H1 (cell line): ENCODE measurements around the gene HOOK1. TPM values are rescaled to one million over a fixed set of nuclear protein-coding genes. Genes with fewer than 3 reads are reported as not detected.

Experiments
- CTCF ChIA-PET: fragments of 300-600 bp; sonication (Branson Sonifier 250); formaldehyde crosslinking; loops from one replicate; lab custom pipeline; 2021; ENCODE audit not compliant: partially characterized antibody; lab: Charles Lee
- POLR2A ChIA-PET: fragments of 300-600 bp; sonication (Branson Sonifier 250); formaldehyde crosslinking; loops from one replicate; lab custom pipeline; 2021; ENCODE audit warnings: inconsistent platforms; ENCODE audit not compliant: partially characterized antibody; lab: Charles Lee
- DNase-seq, 2 experiments: peaks; one replicate each; pipeline versions ENCODE4 v3.0.0 to v3.0.0-alpha.2; 2010 to 2022; ENCODE audit warnings: low spot score in 2 of 2, low read depth in 1 of 2, mixed read lengths in 1 of 2
- FAIRE-seq: peaks from 2 replicates; lab custom pipeline; 2011; peaks lifted over from hg19 to GRCh38; lab: Jason Lieb, UNC
- H2AFZ ChIP-seq: 2 replicates; pipeline ENCODE4 v1.8.1; 2012; ENCODE audit warnings: low read length, inconsistent platforms
- H2AK5ac ChIP-seq: 2 replicates; pipeline ENCODE4 v1.6.1; 2013; ENCODE audit warnings: low read depth, low read length
- H2BK120ac ChIP-seq: replicated peaks from 2 replicates; pipeline ENCODE3; 2013; ENCODE audit warnings: low read depth, low read length, inconsistent platforms
- H2BK12ac ChIP-seq: 2 replicates; pipeline ENCODE4 v1.6.1; 2013; ENCODE audit warnings: low read depth, low read length
- H2BK15ac ChIP-seq: 2 replicates; pipeline ENCODE4 v1.6.1; 2013; ENCODE audit warnings: low read length
- H2BK20ac ChIP-seq: 2 replicates; pipeline ENCODE4 v1.6.1; 2013; ENCODE audit warnings: low read length
- H2BK5ac ChIP-seq: 2 replicates; pipeline ENCODE4 v1.6.1; 2013; ENCODE audit warnings: low read depth, low read length
- H3K14ac ChIP-seq: 2 replicates; pipeline ENCODE4 v1.6.1; 2013; ENCODE audit warnings: inconsistent platforms; ENCODE audit not compliant: insufficient read length
- H3K18ac ChIP-seq: 2 replicates; pipeline ENCODE4 v1.6.1; 2013; ENCODE audit warnings: low read length; ENCODE audit errors: extremely low read depth
- H3K23ac ChIP-seq: 2 replicates; pipeline ENCODE4 v1.6.1; 2013; ENCODE audit warnings: inconsistent platforms; ENCODE audit not compliant: insufficient read length
- H3K23me2 ChIP-seq: 2 replicates; pipeline ENCODE4 v1.6.1; 2013; ENCODE audit warnings: low read depth, low read length
- H3K27ac ChIP-seq: 2 replicates; pipeline ENCODE4 v1.6.1; 2011; ENCODE audit warnings: low read depth, low read length, inconsistent platforms
- H3K27me3 ChIP-seq, 4 experiments: replicated peaks in 1 of 4; 1 replicate in 1 of 4; 2 replicates in 3 of 4; pipeline versions ENCODE4 v1.6.1 to v1.8.1; 2011 to 2013; ENCODE audit warnings: low read length in 3 of 4, mild to moderate bottlenecking in 3 of 4, inconsistent platforms in 2 of 4, mixed read lengths in 2 of 4, moderate library complexity in 1 of 4; ENCODE audit not compliant: control insufficient read depth in 3 of 4, insufficient read depth in 3 of 4; ENCODE audit errors: extremely low read depth in 1 of 4
- H3K36me3 ChIP-seq, 4 experiments: 2 replicates each; pipeline versions ENCODE4 v1.6.1 to v1.8.1; 2011 to 2013; ENCODE audit warnings: mild to moderate bottlenecking in 4 of 4, low read length in 3 of 4, moderate library complexity in 2 of 4, control low read depth in 1 of 4, inconsistent platforms in 1 of 4; ENCODE audit not compliant: insufficient read depth in 4 of 4, control insufficient read depth in 2 of 4
- H3K4ac ChIP-seq: replicated peaks from 2 replicates; pipeline ENCODE3; 2013; ENCODE audit warnings: low read length, low read depth, mixed read lengths, inconsistent platforms; ENCODE audit not compliant: insufficient read length
- H3K4me1 ChIP-seq, 4 experiments: replicated peaks in 1 of 4; 1 replicate in 1 of 4; 2 replicates in 3 of 4; pipeline versions ENCODE4 v1.6.1 to v1.8.1; 2011 to 2013; ENCODE audit warnings: low read length in 3 of 4, inconsistent platforms in 2 of 4, mixed read lengths in 1 of 4; ENCODE audit not compliant: insufficient read depth in 4 of 4, control insufficient read depth in 3 of 4
- H3K4me2 ChIP-seq, 2 experiments: 2 replicates each; pipeline versions ENCODE4 v1.6.1 to v1.8.1; 2011 to 2013; ENCODE audit warnings: low read depth in 2 of 2, low read length in 2 of 2, control low read depth in 1 of 2, inconsistent platforms in 1 of 2, mild to moderate bottlenecking in 1 of 2; ENCODE audit not compliant: insufficient read depth in 1 of 2
- H3K4me3 ChIP-seq, 4 experiments: fragments of 200-600, 300-600 bp in 1 of 4; sonication (generic), shearing (Covaris generic), sonication (Bioruptor Twin) in 1 of 4; 2 replicates each; pipeline versions ENCODE4 v1.5.1 to v1.8.1; 2011 to 2016; ENCODE audit warnings: low read length in 4 of 4, low read depth in 3 of 4, control low read depth in 2 of 4, inconsistent platforms in 2 of 4, mild to moderate bottlenecking in 2 of 4, mixed read lengths in 1 of 4, moderate library complexity in 1 of 4; ENCODE audit not compliant: insufficient read depth in 2 of 4; ENCODE audit errors: extremely low read depth in 1 of 4
- H3K56ac ChIP-seq: replicated peaks from 2 replicates; pipeline ENCODE3; 2013; ENCODE audit warnings: low read depth, mild to moderate bottlenecking, mixed read lengths, low read length, inconsistent platforms; ENCODE audit not compliant: insufficient read length
- H3K79me1 ChIP-seq: 2 replicates; pipeline ENCODE4 v1.6.1; 2013; ENCODE audit warnings: low read depth, low read length, control low read depth
- H3K79me2 ChIP-seq, 2 experiments: 2 replicates each; pipeline versions ENCODE4 v1.6.1 to v1.8.1; 2012 to 2013; ENCODE audit warnings: low read length in 2 of 2, mild to moderate bottlenecking in 2 of 2, inconsistent platforms in 1 of 2; ENCODE audit not compliant: insufficient read depth in 2 of 2, control insufficient read depth in 1 of 2
- H3K9ac ChIP-seq, 4 experiments: replicated peaks in 1 of 4; 1 replicate in 1 of 4; 2 replicates in 3 of 4; pipeline versions ENCODE4 v1.6.1 to v1.8.1; 2011 to 2013; ENCODE audit warnings: low read depth in 3 of 4, low read length in 3 of 4, control low read depth in 2 of 4, mild to moderate bottlenecking in 2 of 4, moderate library complexity in 2 of 4, inconsistent platforms in 1 of 4; ENCODE audit errors: extremely low read depth in 1 of 4
- H3K9me3 ChIP-seq, 2 experiments: 2 replicates each; pipeline versions ENCODE4 v1.6.1 to v1.8.1; 2012 to 2013; ENCODE audit warnings: mild to moderate bottlenecking in 2 of 2, moderate library complexity in 2 of 2, control low read depth in 1 of 2, inconsistent platforms in 1 of 2, low read depth in 1 of 2, low read length in 1 of 2, mixed read lengths in 1 of 2; ENCODE audit not compliant: insufficient read depth in 2 of 2
- H4K20me1 ChIP-seq, 2 experiments: replicated peaks in 1 of 2; 2 replicates each; pipeline versions ENCODE3 to v1.8.1; 2011 to 2013; ENCODE audit warnings: inconsistent platforms in 2 of 2, low read length in 2 of 2, mild to moderate bottlenecking in 1 of 2; ENCODE audit not compliant: insufficient read depth in 2 of 2, control insufficient read depth in 1 of 2
- H4K5ac ChIP-seq: 2 replicates; pipeline ENCODE4 v1.6.1; 2013; ENCODE audit warnings: low read length, low read depth, mixed read lengths, inconsistent platforms; ENCODE audit not compliant: insufficient read length
- H4K8ac ChIP-seq: 2 replicates; pipeline ENCODE4 v1.8.0; 2013; ENCODE audit warnings: mild to moderate bottlenecking, moderate library complexity, low read length, inconsistent platforms; ENCODE audit not compliant: insufficient read depth; ENCODE audit errors: extremely low read depth
- H4K91ac ChIP-seq: replicated peaks from 2 replicates; pipeline ENCODE3; 2013; ENCODE audit warnings: low read length, mixed read lengths, inconsistent platforms; ENCODE audit not compliant: insufficient read length
- ATF2 ChIP-seq: IDR thresholded peaks from 2 replicates; pipeline ENCODE4 v1.6.1; 2012; ENCODE audit warnings: low read length, inconsistent platforms
- BACH1 ChIP-seq: IDR thresholded peaks from 2 replicates; pipeline ENCODE4 v1.6.1; 2012; ENCODE audit warnings: low read length, improper control_type of control experiment
- FOSL1 ChIP-seq: IDR thresholded peaks from 2 replicates; pipeline ENCODE4 v1.6.1; 2011; ENCODE audit warnings: mild to moderate bottlenecking, low read depth, low read length, moderate library complexity; ENCODE audit not compliant: insufficient read depth
- POLR2A ChIP-seq, 2 experiments: IDR thresholded peaks; 1 replicate in 1 of 2; 2 replicates in 1 of 2; pipeline ENCODE4 v1.6.1; 2011; ENCODE audit warnings: low read depth in 2 of 2, low read length in 2 of 2, mild to moderate bottlenecking in 2 of 2; ENCODE audit errors: control extremely low read depth in 1 of 2
- RFX5 ChIP-seq: IDR thresholded peaks from 2 replicates; pipeline ENCODE4 v1.6.1; 2011; ENCODE audit warnings: low read depth, low read length, improper control_type of control experiment, borderline replicate concordance
- RNF2 ChIP-seq: fragments of 200-900, 300-1000 bp; sonication (generic); IDR thresholded peaks from 2 replicates; pipeline ENCODE4 v1.7.1; 2016; ENCODE audit warnings: borderline replicate concordance, low read depth, mild to moderate bottlenecking, antibody characterized with exemption, low read length; ENCODE audit not compliant: poor library complexity, severe bottlenecking; ENCODE audit errors: missing control alignments
- SAP30 ChIP-seq: fragments of 300-600 bp; sonication (generic); IDR thresholded peaks from 2 replicates; pipeline ENCODE4 v1.7.1; 2012; ENCODE audit warnings: low read length, moderate library complexity, mild to moderate bottlenecking, inconsistent platforms; ENCODE audit not compliant: insufficient read depth, insufficient replicate concordance
- SP4 ChIP-seq: IDR thresholded peaks from 2 replicates; pipeline ENCODE4 v1.6.1; 2012; ENCODE audit warnings: low read length, inconsistent platforms
- TBP ChIP-seq: IDR thresholded peaks from 2 replicates; pipeline ENCODE4 v1.6.1; 2011; ENCODE audit warnings: low read depth, low read length, improper control_type of control experiment
- USF2 ChIP-seq: IDR thresholded peaks from 2 replicates; pipeline ENCODE4 v1.6.1; 2011; ENCODE audit warnings: low read length, improper control_type of control experiment
- WGBS, 2 experiments: shearing (Covaris generic) in 1 of 2; methylation state at CpG; one replicate each; pipeline versions ENCODE4 v1.1.6 to v1.1.7; 2013 to 2015; ENCODE audit warnings: low lambda C conversion rate in 2 of 2, mixed read lengths in 2 of 2, inconsistent platforms in 1 of 2, low coverage in 1 of 2, missing lambda C conversion rate in 1 of 2; ENCODE audit not compliant: insufficient replicate concordance in 2 of 2, insufficient coverage in 1 of 2, insufficient read length in 1 of 2; ENCODE audit errors: extremely low coverage in 1 of 2, missing lambda C conversion rate in 1 of 2; 5-methylcytosine and 5-hydroxymethylcytosine counted together
- polyA plus RNA-seq, 7 experiments: library from polyadenylated mRNA; depleted of rRNA in 3 of 7; stranded (reverse) in 5 of 7; unstranded in 2 of 7; fragments of >200 nt in 5 of 7; fragments of 200-250 nt in 2 of 7; gene quantifications; 1 replicate in 5 of 7; 2 replicates in 1 of 7; 4 replicates in 1 of 7; pipeline versions ENCODE4 v1.2.1 to v1.2.3, GENCODE V29; 2011 to 2013; ENCODE audit warnings: missing spikeins in 2 of 7, mixed read lengths in 2 of 7
- total RNA-seq: library from RNA; stranded (reverse); fragmentation: NEBNext Ultra II Directional; extraction: Animal tissue kit (Norgen Biotek cat#: 25700); gene quantifications from 2 replicates; pipeline ENCODE4 v1.2.1, GENCODE V29; 2021

The HOOK1 gene
- total and polyA plus RNA-seq, 2 of the 8 experiments (the other 6 are each of a cell fraction or from before 2014, with no cell fraction given) = 5.6 to 34.5 TPM

- H2BK15ac ChIP-seq = no peak overlapping the region
- H3K36me3 ChIP-seq = no peaks in the 10 kb centered on the region
- no peak overlapping the region for H2AK5ac ChIP-seq
- no peak overlapping the region for H4K91ac ChIP-seq
- no peak overlapping the region for H3K14ac ChIP-seq
- no peak overlapping the region for H3K4ac ChIP-seq
- H3K79me1 ChIP-seq = no peaks in the 10 kb centered on the region
- no peak overlapping the region for H3K27ac ChIP-seq
- peaks cover 0 to 6% (median 2%) of the 10 kb centered on the region in 4 experiments; a peak in 1 of 7 replicates for H3K4me1 ChIP-seq
- H3K9ac ChIP-seq = no peak overlapping the region
- no peak overlapping the region for H3K56ac ChIP-seq
- H4K20me1 ChIP-seq = no peaks in the 10 kb centered on the region
- no peak overlapping the region for H4K8ac ChIP-seq
- DNase-seq = no peak
- H3K9me3 ChIP-seq = no peaks in the 10 kb centered on the region
- ChIA-PET POLR2A (no interaction called here), CTCF (interaction anchor here (1.0 kb wide), 1 partner anchor 14 kb away, joined by 3 read pairs; no protein-coding TSS in a partner anchor)
- peaks cover 0 to 1% (median 0%) of the 10 kb centered on the region in 4 experiments; a peak in 1 of 7 replicates for H3K27me3 ChIP-seq
- no peak overlapping the region for H3K4me2 ChIP-seq
- WGBS, 2 experiments = 75% methylated on average over 5 of the region's 5 CpGs; no CpG with 5 or more reads in 1 of the 2 experiments
- no peak overlapping the region for H2BK12ac ChIP-seq
- H3K79me2 ChIP-seq = no peaks in the 10 kb centered on the region
- no peaks in the 10 kb centered on the region for H3K23me2 ChIP-seq
- no peak overlapping the region for H4K5ac ChIP-seq
- no peak overlapping the region for H2BK5ac ChIP-seq
- H3K18ac ChIP-seq = no peak overlapping the region
- no peak for FAIRE-seq
- H2BK120ac ChIP-seq = no peak overlapping the region
- H3K23ac ChIP-seq = no peak overlapping the region
- no peak overlapping the region for H2AFZ ChIP-seq
- no peak overlapping the region for H3K4me3 ChIP-seq
- no peak overlapping the region for H2BK20ac ChIP-seq
- no peak for TF ChIP-seq BACH1
- no peak for TF ChIP-seq TBP
- no peak for TF ChIP-seq SP4
- TF ChIP-seq RFX5 = no peak
- no peak for TF ChIP-seq SAP30
- TF ChIP-seq POLR2A (IDR thresholded peaks at IDR 0.05; ENCODE audit: control extremely low read depth in 1 of 2, low read depth in 2 of 2, low read length in 2 of 2) = no peak
- TF ChIP-seq USF2 = no peak
- no peak for TF ChIP-seq FOSL1
- TF ChIP-seq ATF2 = no peak
- no peak for TF ChIP-seq RNF2
Observed at GRCh38 chr1:59765011-59765730, 49.6 kb upstream of the HOOK1 start.
